IPS-18c (cell line): ENCODE results near the gene DCXR.

ENCODE experiments used
- H3K4me3 ChIP-seq: 2 replicates; pipeline ENCODE4 v1.7.0; 2013; ENCODE audit warnings: low read depth, mild to moderate bottlenecking, low read length, moderate library complexity; ENCODE audit not compliant: insufficient read depth
- H3K9me3 ChIP-seq: one replicate; pipeline ENCODE4 v1.6.1; 2013; ENCODE audit warnings: mild to moderate bottlenecking, low read length, moderate library complexity; ENCODE audit not compliant: control insufficient read depth, insufficient read depth

The DCXR gene

DNA sequence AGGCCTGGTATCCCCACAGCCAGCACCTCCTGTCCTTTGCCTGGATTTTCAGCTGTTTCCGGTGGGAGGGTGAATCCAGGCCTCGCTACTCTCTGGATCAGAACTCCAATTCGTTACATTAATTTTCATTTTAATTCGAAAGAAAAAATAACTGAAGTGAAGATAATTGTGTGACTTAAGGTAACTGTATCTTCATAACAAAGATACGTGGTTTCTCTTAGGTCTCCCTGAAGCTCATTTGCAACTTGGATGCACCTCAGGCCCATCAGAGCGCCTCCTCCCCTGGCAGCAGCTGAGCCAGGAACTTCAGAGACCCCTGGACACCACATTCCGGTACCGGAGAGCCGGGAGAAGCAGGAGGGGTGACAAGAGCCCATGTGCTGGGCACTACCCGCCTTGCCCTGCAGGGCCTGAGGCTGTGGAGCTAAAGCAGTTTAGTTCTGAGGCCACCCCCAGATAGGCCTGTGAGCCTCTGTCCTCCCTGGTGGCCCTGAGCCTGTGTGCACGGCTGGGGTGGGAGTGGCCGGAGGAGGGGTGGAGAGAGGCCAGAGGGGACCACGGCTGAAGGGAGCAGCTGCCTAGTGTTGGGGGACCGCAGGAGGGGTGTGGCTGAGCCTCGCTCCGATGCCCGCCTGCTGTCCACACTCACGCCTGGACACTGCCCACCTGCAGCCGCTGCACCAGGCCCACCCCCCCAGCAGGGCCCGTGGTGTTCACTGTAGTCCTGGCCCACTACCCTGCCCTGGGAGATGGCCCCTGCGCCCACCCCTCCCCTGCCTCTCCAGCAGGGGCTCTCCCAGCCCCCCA lies 39.5 kb upstream of the DCXR start:
- H3K9me3 ChIP-seq = no peaks in the 10 kb centered on the region

DNA sequence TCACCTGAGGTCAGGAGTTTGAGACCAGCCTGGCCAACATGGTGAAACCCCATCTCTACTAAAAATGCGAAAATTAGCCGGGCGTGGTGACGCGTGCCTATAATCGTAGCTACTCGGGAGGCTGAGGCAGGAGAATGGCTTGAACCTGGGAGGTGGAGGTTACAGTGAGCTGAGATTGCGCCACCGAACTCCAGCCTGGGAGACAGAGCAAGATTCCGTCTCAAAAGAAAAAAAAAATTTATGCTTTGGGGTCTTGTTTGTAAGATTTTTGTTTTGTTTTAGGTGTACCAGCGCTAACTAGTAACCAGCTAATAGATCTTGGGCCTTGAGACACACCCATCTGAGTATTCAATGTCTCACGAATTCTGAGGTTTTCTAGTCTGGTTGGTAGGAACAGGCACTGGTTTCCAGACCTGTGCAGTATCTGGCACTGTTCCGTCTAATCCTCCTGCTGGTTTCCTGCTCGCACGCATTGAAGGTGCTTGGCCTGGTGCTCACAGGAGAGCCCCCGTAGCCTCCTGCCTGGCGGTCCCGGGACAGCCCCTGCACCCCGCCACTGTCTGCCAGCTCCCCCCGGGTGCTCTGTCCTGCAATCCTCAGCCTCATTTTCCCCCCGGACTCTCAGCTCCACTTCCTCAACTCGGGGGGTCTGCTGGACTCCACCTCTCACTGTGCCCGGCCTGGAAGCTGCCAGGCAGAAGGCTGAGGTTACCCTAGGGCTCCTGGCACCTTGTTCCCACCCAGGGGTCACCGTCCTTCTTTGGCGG lies 38.7 kb upstream of the DCXR start:
- Histone ChIP-seq H3K9me3 (no peaks in the 10 kb centered on the region), H3K4me3 (no peak overlapping the region)

More for the DNA sequence above, 39.5 kb upstream of the DCXR start:
- H3K4me3 ChIP-seq = no peak overlapping the region

DNA sequence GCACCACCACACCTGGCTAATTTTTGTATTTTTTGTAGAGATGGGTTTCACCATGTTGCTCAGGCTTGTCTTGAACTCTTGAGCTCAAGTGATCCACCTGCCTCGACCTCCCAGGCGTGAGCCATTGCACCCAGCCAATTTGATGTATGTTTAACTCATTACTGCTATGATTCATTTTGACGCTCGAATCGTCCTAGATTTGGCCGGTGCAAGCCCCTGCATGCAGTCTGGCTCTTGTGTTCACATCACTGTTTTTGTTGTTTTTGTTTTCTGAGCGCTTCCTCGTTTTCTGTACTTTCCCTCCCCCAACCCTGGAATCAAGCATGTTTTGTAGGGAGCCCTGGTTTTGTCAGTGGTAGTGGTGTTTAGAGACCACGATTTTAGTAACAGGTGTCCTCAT lies 35.9 kb upstream of the DCXR start:
- H3K4me3 ChIP-seq = no peak overlapping the region
- no peaks in the 10 kb centered on the region for H3K9me3 ChIP-seq

DNA sequence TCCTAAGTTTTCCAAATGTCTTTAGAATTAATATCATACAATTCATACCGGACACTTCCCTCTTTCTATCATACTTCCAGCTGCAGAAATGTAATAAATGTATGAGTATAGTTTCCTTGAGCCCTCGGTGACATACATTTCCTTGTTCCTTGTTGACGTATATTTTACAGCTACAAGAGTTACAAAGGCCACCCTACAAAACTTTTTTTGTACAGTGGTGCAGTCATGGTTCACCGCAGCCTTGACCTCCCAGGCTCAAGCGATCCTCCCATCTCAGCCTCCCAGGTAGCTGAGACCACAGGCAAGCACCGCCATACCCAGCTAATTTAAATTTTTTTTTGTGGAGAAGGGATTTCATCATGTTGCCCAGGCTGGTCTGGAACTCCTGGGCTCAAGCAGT lies 35.3 kb upstream of the DCXR start:
- Histone ChIP-seq H3K9me3 (no peaks in the 10 kb centered on the region), H3K4me3 (no peak overlapping the region)

DNA sequence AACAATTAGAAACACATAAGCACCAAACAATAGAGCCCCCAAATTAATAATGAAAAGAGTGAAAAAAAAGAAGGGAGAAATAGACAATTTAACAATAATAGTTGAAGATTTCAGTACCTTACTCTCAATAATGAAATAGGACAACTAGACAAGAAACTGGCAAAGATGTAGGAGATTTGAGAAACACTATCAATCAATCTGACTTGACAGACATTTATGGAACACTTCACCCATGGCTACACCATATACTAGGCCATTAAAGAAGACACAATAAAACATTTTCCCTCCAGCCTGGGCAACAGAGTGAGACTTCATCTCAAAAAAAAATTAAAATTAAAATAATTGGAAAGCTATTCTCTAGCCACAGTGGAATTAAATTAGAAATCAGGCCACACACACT lies 33.1 kb upstream of the DCXR start:
- Histone ChIP-seq H3K4me3 (no peak overlapping the region), H3K9me3 (no peaks in the 10 kb centered on the region)

DNA sequence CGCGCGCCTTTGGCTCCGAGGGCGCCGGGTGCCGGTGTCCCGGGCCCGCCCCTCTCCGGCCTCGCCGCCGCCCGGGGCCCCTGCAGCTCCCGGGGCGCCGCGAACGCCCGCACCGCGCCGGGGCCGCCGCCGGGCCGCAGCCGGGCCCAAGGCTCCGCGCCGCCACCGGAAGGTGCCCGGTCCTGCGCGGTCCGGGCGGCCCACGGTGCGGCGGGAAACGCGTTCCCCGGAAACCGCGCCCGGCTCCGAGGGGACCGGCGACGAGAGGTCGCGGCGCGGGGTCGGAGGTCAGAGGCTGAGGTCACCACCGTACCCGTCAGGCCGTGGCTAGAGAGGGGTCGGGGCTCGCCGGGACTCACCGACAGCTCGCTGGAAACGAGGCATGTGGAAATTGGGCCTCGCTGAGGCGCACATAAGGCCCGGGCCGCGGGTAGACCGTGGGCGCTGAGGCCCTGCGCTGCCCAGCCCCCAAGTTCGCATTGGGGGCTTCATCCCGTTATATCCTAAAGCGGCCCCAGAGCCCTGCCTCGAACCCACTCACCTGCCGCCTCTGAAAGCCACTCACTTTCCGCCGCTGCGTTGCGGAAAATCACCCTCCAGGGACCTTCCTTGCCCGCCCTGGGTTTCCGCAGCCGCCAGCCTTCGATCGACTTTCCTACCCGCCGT lies 28.3 kb upstream of the DCXR start, which contains the start of gene DUS1L:
Gene DUS1L (minus strand): TSS at position 167 of the 666 bp plus-strand sequence. CDS start 745 bp downstream, outside the sequence.
- no peaks in the 10 kb centered on the region for H3K9me3 ChIP-seq
- H3K4me3 ChIP-seq = peak within 1 kb of the TSS; percentile 83

DNA sequence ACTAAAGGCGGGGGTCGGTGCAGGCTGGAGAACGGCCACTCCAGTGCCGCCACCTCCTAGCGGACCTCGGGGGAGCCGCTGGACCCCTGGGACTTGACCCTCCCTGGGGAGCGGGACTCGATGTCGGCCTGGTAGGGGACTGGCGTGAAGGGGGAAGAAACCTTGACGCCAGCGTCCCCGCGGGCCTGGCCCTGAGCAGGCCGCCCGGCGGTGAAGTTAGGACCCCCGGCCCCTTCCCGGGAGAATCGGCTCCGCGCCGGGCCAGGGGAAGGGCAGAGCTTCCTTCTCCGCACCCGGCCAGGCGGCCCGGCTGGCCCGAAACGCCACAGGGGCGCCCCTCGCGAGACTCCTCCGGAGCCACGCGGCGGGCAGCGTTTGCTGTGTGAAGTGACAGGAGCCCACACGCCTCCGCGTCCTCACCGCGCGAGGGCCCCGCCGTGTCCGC lies 27.7 kb upstream of the DCXR start:
- Histone ChIP-seq H3K4me3 (peak overlapping the region; percentile 83), H3K9me3 (no peaks in the 10 kb centered on the region)

DNA sequence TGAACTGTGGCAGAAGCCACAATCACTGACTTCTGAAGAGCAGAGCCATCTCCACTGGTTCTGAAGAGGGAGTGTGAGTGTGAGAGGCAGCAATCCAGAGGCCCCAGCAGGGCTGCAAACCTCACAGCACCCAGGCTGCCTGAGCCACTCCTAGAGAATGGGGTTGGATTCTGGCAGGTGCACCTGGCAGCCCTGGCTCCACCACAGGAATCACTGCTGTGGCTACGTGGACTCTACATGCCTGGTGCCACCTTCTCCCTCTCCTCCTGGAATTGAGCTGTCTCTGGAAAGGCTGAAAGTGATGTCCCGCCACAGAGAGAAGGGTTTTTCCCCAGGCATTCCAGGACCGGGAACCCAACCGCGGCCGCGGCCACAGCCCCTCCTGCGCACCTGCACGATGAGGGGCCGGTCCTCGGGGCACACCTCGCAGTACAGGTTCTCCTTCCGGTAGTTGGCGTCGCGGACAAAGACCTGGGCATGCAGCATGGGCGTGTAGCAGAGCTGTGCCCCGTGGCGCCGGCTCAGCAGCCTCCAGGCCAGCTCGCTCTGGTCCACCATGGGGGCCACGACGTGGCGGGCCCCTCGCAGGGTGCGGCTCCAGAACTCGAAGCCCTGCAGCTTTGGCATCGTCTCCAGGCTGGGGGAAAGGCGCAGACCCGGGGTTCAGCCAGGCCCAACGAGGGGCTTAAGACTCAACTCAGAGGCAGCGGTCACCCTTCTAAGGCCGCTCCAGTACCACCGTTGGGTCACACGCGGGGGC lies 27.1 kb upstream of the DCXR start:
- Histone ChIP-seq H3K4me3 (peak overlapping the region; percentile 83), H3K9me3 (no peaks in the 10 kb centered on the region)

DNA sequence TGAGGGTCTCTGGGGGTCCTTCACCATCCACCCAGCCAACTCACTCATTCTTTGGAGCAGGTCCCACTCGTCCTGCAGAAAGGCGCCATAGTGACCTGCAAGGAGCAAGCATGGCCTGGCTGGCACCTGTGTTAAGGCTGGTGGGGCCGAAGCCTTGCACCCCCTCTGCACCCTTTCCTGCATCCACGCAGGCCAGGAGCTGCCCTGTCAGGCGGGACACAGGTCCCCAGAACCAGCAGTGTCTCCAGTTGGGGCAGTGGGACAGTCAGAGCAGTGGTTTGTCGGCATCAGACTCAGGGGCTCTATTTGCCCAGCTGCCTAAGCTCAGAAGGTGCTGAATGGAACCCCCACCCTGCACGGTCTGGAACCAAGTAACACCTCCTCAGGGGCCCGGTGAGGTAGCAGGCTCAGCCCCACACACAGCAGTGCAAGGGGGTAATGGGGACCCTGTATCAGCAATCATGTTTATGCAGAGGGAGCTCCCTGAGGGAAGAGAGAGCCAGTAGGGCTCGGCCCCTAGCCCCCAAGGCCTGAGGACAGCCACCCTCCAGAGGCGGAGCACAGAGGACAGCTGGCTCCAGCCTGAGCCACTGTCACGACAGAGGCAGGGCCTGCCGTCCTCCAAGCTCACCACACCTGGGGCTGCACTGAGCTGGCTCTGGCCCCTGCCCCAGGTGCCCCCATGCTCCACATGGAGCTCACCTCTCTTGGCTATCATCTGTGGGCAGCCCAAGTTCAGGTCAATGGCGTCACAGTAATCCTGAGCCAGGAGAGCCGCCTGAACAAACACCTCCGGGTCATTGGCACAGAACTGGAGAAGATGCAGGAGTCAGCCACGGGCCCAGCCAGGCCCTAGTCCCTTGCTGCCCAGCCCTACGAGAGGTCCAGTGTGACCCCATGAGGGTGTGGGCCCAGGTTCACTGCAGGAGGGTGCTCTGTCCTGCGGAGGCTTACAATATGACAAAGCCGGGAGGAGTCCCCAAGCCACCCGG lies 26.2 kb upstream of the DCXR start:
- H3K4me3 ChIP-seq = no peak overlapping the region
- no peaks in the 10 kb centered on the region for H3K9me3 ChIP-seq

DNA sequence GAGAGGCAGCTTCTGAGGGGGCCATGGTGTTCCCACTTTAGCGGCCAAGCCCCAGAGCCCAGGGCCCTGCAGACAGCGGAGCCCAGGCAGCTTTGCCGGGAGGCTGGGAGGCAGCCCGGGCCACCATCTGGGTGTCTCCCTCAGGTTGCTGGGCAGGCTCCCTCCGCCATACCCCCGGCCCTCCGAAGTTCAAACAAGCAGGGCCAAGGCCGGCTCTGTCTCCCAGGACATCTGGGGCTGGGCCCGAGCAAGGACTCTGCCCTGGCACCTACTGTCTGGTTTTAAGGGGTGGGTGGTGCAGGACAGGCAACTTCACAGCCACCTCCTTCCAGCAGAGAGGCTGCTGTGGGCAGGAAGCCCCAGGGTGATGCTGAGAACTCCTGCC lies 25.5 kb upstream of the DCXR start:
- Histone ChIP-seq H3K9me3 (no peaks in the 10 kb centered on the region), H3K4me3 (no peak overlapping the region)

DNA sequence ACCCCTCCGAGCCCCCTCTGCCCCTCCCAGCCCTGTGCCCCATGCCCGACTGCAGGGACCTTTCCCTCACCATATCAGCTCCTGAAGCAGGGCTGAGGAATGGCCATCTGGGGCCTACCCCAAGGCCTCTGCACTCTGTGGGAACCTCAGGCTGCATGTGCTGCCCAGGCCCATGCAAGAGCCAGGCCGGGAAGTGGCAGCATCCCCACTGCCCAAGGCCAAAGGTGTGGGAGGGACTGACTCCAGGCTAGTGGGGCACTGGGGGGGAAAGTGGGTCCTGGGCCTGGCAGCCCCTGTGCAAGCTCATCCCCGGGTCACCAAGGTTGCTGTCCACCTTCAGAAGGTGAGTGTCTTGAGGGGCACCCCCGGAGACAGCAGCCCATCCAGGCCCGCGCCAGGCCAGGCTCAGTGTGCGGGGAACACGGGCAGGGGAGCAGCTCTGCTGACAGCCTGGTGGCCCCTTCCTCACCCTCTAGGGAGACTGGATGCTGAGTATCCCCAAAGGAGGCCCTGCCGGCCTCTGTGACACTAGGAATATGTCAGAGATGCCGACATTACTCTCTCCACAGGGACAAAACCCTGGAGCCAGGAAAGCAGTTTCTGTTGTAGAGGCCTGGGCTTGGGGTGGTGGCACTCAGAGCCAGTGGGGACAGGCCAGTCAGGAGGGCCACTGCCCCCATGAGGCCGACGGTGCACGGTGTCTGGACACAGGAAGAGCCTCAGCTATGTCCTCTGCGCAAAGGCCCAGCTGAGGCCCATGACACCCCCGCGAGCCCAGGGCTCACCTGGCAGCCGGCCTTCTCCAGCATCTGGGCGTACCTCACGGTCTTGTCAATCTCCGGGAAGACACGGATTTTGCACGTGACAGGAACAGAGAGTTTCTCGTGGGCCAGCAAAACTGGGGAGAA lies 24.8 kb upstream of the DCXR start:
- no peaks in the 10 kb centered on the region for H3K9me3 ChIP-seq
- H3K4me3 ChIP-seq = no peak overlapping the region

DNA sequence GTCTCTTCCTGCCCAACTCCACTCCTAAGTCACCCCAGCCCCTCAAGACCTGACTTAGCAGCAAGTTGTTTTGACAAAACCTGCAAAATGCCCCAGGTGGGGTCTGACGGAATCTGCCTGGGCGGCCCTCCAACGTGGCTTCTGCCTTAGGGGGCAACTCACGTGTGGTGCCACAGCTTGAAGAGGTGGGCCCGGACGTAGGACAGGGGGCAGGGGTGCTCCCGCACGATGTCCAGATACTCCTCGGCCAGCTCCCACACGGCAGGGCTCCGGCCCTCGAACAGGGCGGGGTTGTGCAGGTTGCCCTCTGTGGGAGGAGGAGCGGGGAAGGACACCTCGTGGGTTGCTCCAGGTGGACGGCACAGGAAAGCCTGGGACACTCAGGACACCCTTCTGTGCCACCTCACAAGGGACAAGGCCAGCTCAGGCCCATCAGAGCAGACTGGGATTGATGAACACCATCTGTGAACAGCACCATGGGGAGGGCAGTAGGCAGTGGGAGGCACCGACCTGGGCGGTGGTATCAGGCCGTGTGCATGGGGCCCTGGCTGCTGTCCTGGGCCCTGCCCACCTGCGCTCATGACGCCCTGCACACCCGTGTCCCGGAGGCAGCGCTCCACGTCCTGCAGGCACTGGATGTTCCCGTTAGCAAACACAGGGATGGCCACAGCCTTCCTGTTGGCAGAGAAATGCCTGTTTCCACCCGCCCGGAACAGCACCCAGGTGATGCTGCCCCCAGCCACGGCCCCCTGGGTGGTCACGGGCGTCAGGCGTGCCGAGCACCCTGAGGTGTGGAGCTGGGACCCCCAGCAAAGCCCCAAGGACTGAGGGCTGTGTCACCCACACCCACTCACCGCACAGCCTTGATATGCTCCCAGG lies 23.8 kb upstream of the DCXR start:
- Histone ChIP-seq H3K9me3 (no peaks in the 10 kb centered on the region), H3K4me3 (no peak overlapping the region)

DNA sequence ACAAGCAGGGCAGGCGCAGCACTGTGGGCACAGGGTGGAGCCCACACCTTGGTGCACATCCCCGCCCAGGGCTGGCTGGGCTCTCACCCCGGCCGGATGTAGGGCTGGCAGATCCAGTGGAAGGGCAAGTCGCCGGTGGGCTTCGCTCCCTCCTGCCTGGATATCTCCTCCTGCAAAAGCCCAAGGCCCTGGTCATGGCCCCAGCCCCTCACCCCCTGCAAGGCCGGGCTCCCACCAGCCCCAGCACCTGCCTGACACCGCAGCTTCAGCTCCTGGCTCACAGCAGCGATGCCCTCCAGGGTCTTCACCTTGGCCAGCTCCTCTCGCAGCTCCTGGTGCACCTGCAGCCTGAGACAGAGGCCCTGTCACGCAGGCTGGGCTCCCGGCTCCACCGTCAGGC lies 23.1 kb upstream of the DCXR start:
- H3K9me3 ChIP-seq = no peaks in the 10 kb centered on the region
- no peak overlapping the region for H3K4me3 ChIP-seq

DNA sequence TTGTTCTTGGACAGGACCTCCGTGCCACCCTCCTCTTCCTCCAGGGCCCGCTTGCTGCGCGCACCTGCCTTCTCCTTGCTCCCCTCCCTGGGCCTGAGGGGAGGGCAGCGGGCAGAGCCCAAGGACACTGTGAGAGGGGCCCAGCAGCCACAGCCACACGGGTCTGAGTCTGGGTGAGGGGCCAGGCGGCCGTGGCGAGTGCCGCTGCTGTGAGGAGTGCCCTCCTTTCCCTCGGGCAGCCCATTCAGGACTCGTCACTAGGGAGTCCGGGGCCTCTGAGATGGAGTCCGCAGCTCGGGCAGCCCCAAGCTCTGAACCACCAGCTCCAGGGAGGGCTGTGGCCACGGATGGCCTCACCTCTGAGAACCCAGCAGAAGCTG lies 22.5 kb upstream of the DCXR start:
- Histone ChIP-seq H3K9me3 (no peaks in the 10 kb centered on the region), H3K4me3 (no peak overlapping the region)
